ENCODE results near the gene CACNA1H.
"Not testable (repeated sequence)": the region's sequence is repeated elsewhere in the genome, so short reads cannot be mapped to it uniquely, and the experiment has no call there.

CACNA1H gene

GRCh38 chr16:1173788-1174451, 21.0 kb downstream of the CACNA1H start:
- FAIRE-seq (peak; percentile 95), DNase-seq (ENCODE audit: low spot score) (no peak)

GRCh38 chr16:1174477-1175357, 21.8 kb downstream of the CACNA1H start:
- FAIRE-seq (peak; percentile 17), DNase-seq (ENCODE audit: low spot score) (peak; percentile 51)

- FAIRE-seq = no peak
- no peak for DNase-seq (ENCODE audit: low spot score)
Observed at GRCh38 chr16:1175566-1176279, 22.8 kb downstream of the CACNA1H start.

- FAIRE-seq = no peak
- no peak for DNase-seq (ENCODE audit: low spot score)
Observed at GRCh38 chr16:1176280-1176897, 23.5 kb downstream of the CACNA1H start.

- FAIRE-seq = no peak
- no peak for DNase-seq (ENCODE audit: low spot score)
Observed at GRCh38 chr16:1177053-1177452, 24.1 kb downstream of the CACNA1H start.

GRCh38 chr16:1177750-1178149, 24.8 kb downstream of the CACNA1H start:
- FAIRE-seq (no peak), DNase-seq (ENCODE audit: low spot score) (no peak)

- FAIRE-seq (no peak), DNase-seq (ENCODE audit: low spot score) (no peak)
Observed at GRCh38 chr16:1178295-1178910, 25.5 kb downstream of the CACNA1H start.

GRCh38 chr16:1180549-1181403, 27.9 kb downstream of the CACNA1H start:
- FAIRE-seq (no peak), DNase-seq (ENCODE audit: low spot score) (no peak)

- FAIRE-seq = peak; percentile 37
Observed at GRCh38 chr16:1181404-1182315, 28.8 kb downstream of the CACNA1H start.

GRCh38 chr16:1182316-1182671, 29.4 kb downstream of the CACNA1H start:
- DNase-seq (ENCODE audit: low spot score) = peak; percentile 77
- FAIRE-seq = peak; percentile 85

More at GRCh38 chr16:1181404-1182315, 28.8 kb downstream of the CACNA1H start:
- DNase-seq (ENCODE audit: low spot score) = no peak

GRCh38 chr16:1182950-1183907, 30.3 kb downstream of the CACNA1H start:
- FAIRE-seq (peak; percentile 35), DNase-seq (ENCODE audit: low spot score) (peak; percentile 81)

GRCh38 chr16:1184156-1184868, 31.4 kb downstream of the CACNA1H start:
- DNase-seq (ENCODE audit: low spot score) = no peak
- FAIRE-seq = peak; percentile 44

- FAIRE-seq = no peak
Observed at GRCh38 chr16:1184980-1185379, 32.1 kb downstream of the CACNA1H start.

GRCh38 chr16:1185460-1186207, 32.7 kb downstream of the CACNA1H start:
- peak; percentile 93 for FAIRE-seq
- DNase-seq (ENCODE audit: low spot score) = not testable (repeated sequence)

More at GRCh38 chr16:1184980-1185379, 32.1 kb downstream of the CACNA1H start:
- DNase-seq (ENCODE audit: low spot score) = no peak

- FAIRE-seq (no peak), DNase-seq (ENCODE audit: low spot score) (peak; percentile 79)
Observed at GRCh38 chr16:1188432-1189189, 35.7 kb downstream of the CACNA1H start.

- FAIRE-seq = no peak
Observed at GRCh38 chr16:1189455-1189854, 36.5 kb downstream of the CACNA1H start.

More at GRCh38 chr16:1189455-1189854, 36.5 kb downstream of the CACNA1H start:
- no peak for DNase-seq (ENCODE audit: low spot score)

All from urothelium cell line (cell line).